ENCODE results near the gene TSPAN33. TPM values are rescaled to one million over a fixed set of nuclear protein-coding genes. Genes with fewer than 3 reads are reported as not detected.
A peak's percentile ranks its signal among the peaks of the same experiment; 100 is the strongest.

The TSPAN33 gene, protein sequence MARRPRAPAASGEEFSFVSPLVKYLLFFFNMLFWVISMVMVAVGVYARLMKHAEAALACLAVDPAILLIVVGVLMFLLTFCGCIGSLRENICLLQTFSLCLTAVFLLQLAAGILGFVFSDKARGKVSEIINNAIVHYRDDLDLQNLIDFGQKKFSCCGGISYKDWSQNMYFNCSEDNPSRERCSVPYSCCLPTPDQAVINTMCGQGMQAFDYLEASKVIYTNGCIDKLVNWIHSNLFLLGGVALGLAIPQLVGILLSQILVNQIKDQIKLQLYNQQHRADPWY
- total RNA-seq (10 to 100 TPM in 5 of 6 donors, 1 to 10 TPM in 1; 6.9 to 37.9 (median 18.0) TPM), polyA plus RNA-seq (10 to 100 TPM; 11.2 to 14.2 TPM)

- no peak within 1 kb of the TSS for H3K27ac ChIP-seq
- WGBS, 2 donors = 1% methylated on average over 31 to 43 of the region's 43 CpGs
- TF ChIP-seq, protein P1, sequence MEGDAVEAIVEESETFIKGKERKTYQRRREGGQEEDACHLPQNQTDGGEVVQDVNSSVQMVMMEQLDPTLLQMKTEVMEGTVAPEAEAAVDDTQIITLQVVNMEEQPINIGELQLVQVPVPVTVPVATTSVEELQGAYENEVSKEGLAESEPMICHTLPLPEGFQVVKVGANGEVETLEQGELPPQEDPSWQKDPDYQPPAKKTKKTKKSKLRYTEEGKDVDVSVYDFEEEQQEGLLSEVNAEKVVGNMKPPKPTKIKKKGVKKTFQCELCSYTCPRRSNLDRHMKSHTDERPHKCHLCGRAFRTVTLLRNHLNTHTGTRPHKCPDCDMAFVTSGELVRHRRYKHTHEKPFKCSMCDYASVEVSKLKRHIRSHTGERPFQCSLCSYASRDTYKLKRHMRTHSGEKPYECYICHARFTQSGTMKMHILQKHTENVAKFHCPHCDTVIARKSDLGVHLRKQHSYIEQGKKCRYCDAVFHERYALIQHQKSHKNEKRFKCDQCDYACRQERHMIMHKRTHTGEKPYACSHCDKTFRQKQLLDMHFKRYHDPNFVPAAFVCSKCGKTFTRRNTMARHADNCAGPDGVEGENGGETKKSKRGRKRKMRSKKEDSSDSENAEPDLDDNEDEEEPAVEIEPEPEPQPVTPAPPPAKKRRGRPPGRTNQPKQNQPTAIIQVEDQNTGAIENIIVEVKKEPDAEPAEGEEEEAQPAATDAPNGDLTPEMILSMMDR (IDR thresholded peaks at IDR 0.05) = no peak
- no peaks in the 10 kb centered on the region for H3K9me3 ChIP-seq
- H3K4me3 ChIP-seq = peak within 1 kb of the TSS; percentile 61 to 82 (median 72)
- H3K4me1 ChIP-seq = peaks cover 0 to 5% (median 0%) of the 10 kb centered on the region in 3 donors
- ATAC-seq = peak; percentile 98 to 100 (median 99)
- H3K36me3 ChIP-seq = no peaks in the 10 kb centered on the region
- no peaks in the 10 kb centered on the region for H3K27me3 ChIP-seq
- intact Hi-C loops (cut with DNase I) = no loop called here
- peak; percentile 77 to 94 (median 82) for DNase-seq
- no peak for FAIRE-seq
Measured at GRCh38 chr7:129144095-129144833, at the start of gene TSPAN33. Gene TSPAN33 (plus strand): TSS chr7:129144707. CDS start chr7:129144981, 274 bp downstream.

DNA sequence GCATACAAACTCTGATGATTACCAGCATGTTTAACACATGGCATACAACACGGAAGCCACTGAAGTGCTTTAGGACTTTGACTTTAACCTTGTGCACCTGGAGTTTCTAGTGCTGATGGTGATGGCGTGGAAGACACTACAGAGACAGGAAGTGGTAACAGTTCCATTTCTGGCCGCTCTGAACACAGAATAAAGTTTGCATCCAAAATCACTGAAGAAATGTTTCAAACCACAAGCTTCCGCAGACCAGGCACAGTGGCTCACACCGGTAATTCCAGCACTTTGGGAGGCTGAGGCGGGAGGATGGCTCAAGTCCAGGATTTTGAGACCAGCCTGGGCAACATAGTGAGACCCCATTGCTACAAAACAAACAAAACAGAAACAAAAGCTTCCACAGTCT, 49.2 kb upstream of the TSPAN33 start:
- DNase-seq = no peak
- no peak for FAIRE-seq
- TF ChIP-seq, protein P1 (IDR thresholded peaks at IDR 0.05) = no peak
- no peak for ATAC-seq
- intact Hi-C loops (cut with DNase I) = no loop called here
- no peaks in the 10 kb centered on the region for H3K27me3 ChIP-seq
- H3K27ac ChIP-seq = no peak overlapping the region
- H3K4me1 ChIP-seq = peaks cover 3 to 4% (median 3%) of the 10 kb centered on the region in 3 donors
- H3K9me3 ChIP-seq = no peaks in the 10 kb centered on the region
- no peak overlapping the region for H3K4me3 ChIP-seq
- WGBS, 2 donors = 71 to 78% methylated on average over 6 of the region's 6 CpGs
- H3K36me3 ChIP-seq = no peaks in the 10 kb centered on the region

- peaks cover 27 to 33% (median 33%) of the 10 kb centered on the region in 3 donors for H3K4me1 ChIP-seq
- WGBS, 2 donors = 74 to 78% methylated on average over 8 of the region's 8 CpGs
- FAIRE-seq (no peak), ATAC-seq (no peak), DNase-seq (no peak)
- no peaks in the 10 kb centered on the region for H3K27me3 ChIP-seq
- intact Hi-C loops (cut with DNase I) = no loop called here
- no peaks in the 10 kb centered on the region for H3K36me3 ChIP-seq
- H3K9me3 ChIP-seq = no peaks in the 10 kb centered on the region
- no peak overlapping the region for H3K4me3 ChIP-seq
- no peak overlapping the region for H3K27ac ChIP-seq
- TF ChIP-seq, protein P1 (IDR thresholded peaks at IDR 0.05) = no peak
Measured at GRCh38 chr7:129098409-129099084, 46.0 kb upstream of the TSPAN33 start.

DNA sequence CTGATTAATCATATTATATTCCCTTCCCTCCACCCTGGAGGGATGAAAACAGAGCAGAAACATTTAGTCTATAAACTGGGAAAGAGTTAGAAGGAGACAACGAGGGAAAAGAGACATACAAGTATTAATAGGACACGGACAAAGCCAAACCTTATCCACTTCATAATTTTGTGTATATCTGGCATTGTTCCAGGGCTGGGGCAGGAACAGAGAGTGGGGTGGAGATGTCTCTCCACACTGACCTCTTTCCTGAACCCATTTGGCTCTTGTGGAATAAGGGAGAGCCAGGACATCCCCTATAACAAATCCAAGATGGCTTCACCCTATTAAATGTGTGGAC, 43.7 kb upstream of the TSPAN33 start:
- no peaks in the 10 kb centered on the region for H3K9me3 ChIP-seq
- WGBS, 2 donors = 0 to 15% methylated on average over 2 of the region's 2 CpGs
- TF ChIP-seq, protein P1 (IDR thresholded peaks at IDR 0.05) = no peak
- H3K27ac ChIP-seq = peak overlapping the region; percentile 62 to 83 (median 74)
- FAIRE-seq (no peak), DNase-seq (no peak), ATAC-seq (peak in 3 of 4 donors; percentile 1 to 3 (median 1))
- no peak overlapping the region for H3K4me3 ChIP-seq
- H3K36me3 ChIP-seq = no peaks in the 10 kb centered on the region
- H3K4me1 ChIP-seq = peaks cover 27 to 37% (median 34%) of the 10 kb centered on the region in 3 donors
- H3K27me3 ChIP-seq = no peaks in the 10 kb centered on the region
- intact Hi-C loops (cut with DNase I) = no loop called here
